ENCODE data around the gene CDH15.

CDH15 gene

DNA sequence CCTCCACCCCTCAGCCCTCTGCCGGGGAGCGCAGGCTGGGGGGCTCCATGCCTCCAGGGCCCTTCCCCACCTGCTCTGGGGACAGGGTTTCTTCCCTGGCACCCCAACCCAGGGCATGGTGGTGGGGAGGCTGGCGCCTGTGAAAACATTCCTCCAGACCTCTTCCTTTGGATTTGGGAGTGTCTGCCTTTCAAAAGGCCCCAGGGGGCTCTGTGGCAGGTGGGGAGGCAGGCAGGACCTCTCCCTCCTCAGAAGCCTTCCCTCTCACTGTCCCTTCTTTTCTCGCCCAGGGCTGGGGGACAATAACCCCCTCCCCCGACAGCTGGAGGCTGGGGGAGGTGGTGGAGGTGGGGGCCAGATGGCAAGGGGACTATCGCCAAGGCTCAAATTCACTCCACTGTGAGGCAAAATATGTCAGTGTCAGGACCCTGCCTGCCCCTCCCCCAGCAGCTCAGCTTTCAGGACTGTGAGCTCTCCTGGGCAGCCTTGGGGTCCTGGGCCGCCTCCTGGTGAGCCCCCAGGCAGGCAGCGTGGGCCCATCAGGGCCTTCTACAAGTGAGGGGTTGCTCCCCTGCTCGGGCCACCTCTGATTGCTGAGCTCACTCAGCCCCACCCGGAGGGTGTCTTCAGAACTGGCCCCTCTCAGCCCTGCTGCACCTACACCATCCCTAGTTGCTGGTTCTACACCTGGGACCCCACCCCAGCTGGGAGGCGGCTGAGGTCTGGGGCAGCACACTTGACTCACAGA is 1.8 kb downstream of the CDH15 start:
- no peak for TF ChIP-seq ESRRG (CRISPR knock-in tag; IDR thresholded peaks at IDR 0.05)
- TF ChIP-seq CSDC2 (CRISPR knock-in tag; IDR thresholded peaks at IDR 0.05), result no peak
- TF ChIP-seq, protein P1, sequence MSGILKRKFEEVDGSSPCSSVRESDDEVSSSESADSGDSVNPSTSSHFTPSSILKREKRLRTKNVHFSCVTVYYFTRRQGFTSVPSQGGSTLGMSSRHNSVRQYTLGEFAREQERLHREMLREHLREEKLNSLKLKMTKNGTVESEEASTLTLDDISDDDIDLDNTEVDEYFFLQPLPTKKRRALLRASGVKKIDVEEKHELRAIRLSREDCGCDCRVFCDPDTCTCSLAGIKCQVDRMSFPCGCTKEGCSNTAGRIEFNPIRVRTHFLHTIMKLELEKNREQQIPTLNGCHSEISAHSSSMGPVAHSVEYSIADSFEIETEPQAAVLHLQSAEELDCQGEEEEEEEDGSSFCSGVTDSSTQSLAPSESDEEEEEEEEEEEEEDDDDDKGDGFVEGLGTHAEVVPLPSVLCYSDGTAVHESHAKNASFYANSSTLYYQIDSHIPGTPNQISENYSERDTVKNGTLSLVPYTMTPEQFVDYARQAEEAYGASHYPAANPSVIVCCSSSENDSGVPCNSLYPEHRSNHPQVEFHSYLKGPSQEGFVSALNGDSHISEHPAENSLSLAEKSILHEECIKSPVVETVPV (CRISPR knock-in tag; IDR thresholded peaks at IDR 0.05), result no peak
- TF ChIP-seq OSR1 (CRISPR knock-in tag; IDR thresholded peaks at IDR 0.05), result no peak
- no peak for TF ChIP-seq TOX (CRISPR knock-in tag; IDR thresholded peaks at IDR 0.05; ENCODE audit: borderline replicate concordance)
- no peak for TF ChIP-seq GLIS3 (CRISPR knock-in tag; IDR thresholded peaks at IDR 0.05)
- TF ChIP-seq ISL1 (CRISPR knock-in tag; IDR thresholded peaks at IDR 0.05), result no peak
- TF ChIP-seq, protein P2, sequence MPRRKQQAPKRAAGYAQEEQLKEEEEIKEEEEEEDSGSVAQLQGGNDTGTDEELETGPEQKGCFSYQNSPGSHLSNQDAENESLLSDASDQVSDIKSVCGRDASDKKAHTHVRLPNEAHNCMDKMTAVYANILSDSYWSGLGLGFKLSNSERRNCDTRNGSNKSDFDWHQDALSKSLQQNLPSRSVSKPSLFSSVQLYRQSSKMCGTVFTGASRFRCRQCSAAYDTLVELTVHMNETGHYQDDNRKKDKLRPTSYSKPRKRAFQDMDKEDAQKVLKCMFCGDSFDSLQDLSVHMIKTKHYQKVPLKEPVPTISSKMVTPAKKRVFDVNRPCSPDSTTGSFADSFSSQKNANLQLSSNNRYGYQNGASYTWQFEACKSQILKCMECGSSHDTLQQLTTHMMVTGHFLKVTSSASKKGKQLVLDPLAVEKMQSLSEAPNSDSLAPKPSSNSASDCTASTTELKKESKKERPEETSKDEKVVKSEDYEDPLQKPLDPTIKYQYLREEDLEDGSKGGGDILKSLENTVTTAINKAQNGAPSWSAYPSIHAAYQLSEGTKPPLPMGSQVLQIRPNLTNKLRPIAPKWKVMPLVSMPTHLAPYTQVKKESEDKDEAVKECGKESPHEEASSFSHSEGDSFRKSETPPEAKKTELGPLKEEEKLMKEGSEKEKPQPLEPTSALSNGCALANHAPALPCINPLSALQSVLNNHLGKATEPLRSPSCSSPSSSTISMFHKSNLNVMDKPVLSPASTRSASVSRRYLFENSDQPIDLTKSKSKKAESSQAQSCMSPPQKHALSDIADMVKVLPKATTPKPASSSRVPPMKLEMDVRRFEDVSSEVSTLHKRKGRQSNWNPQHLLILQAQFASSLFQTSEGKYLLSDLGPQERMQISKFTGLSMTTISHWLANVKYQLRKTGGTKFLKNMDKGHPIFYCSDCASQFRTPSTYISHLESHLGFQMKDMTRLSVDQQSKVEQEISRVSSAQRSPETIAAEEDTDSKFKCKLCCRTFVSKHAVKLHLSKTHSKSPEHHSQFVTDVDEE (CRISPR knock-in tag; IDR thresholded peaks at IDR 0.05), result no peak
- TF ChIP-seq ZC3H10 (CRISPR knock-in tag; IDR thresholded peaks at IDR 0.05), result no peak
- TF ChIP-seq ARNTL (CRISPR knock-in tag; IDR thresholded peaks at IDR 0.05; ENCODE audit: borderline replicate concordance, low read depth), result no peak
- TF ChIP-seq ZFP30 (CRISPR knock-in tag; IDR thresholded peaks at IDR 0.05), result no peak
- TF ChIP-seq, protein P3, sequence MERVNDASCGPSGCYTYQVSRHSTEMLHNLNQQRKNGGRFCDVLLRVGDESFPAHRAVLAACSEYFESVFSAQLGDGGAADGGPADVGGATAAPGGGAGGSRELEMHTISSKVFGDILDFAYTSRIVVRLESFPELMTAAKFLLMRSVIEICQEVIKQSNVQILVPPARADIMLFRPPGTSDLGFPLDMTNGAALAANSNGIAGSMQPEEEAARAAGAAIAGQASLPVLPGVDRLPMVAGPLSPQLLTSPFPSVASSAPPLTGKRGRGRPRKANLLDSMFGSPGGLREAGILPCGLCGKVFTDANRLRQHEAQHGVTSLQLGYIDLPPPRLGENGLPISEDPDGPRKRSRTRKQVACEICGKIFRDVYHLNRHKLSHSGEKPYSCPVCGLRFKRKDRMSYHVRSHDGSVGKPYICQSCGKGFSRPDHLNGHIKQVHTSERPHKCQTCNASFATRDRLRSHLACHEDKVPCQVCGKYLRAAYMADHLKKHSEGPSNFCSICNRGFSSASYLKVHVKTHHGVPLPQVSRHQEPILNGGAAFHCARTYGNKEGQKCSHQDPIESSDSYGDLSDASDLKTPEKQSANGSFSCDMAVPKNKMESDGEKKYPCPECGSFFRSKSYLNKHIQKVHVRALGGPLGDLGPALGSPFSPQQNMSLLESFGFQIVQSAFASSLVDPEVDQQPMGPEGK (CRISPR knock-in tag; IDR thresholded peaks at IDR 0.05; ENCODE audit: borderline replicate concordance), result no peak
- TF ChIP-seq RARB (CRISPR knock-in tag; IDR thresholded peaks at IDR 0.05), result no peak
- TF ChIP-seq TCF4 (CRISPR knock-in tag; IDR thresholded peaks at IDR 0.05; ENCODE audit: borderline replicate concordance), result no peak
- TF ChIP-seq, protein P4, sequence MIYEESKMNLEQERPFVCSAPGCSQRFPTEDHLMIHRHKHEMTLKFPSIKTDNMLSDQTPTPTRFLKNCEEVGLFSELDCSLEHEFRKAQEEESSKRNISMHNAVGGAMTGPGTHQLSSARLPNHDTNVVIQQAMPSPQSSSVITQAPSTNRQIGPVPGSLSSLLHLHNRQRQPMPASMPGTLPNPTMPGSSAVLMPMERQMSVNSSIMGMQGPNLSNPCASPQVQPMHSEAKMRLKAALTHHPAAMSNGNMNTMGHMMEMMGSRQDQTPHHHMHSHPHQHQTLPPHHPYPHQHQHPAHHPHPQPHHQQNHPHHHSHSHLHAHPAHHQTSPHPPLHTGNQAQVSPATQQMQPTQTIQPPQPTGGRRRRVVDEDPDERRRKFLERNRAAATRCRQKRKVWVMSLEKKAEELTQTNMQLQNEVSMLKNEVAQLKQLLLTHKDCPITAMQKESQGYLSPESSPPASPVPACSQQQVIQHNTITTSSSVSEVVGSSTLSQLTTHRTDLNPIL (CRISPR knock-in tag; IDR thresholded peaks at IDR 0.05; ENCODE audit: low read depth), result no peak
- no peak for TF ChIP-seq ZNF565 (CRISPR knock-in tag; conservative IDR thresholded peaks at IDR 0.05; ENCODE audit: low read depth)
- no peak for TF ChIP-seq ZNF70 (CRISPR knock-in tag; IDR thresholded peaks at IDR 0.05)
- TF ChIP-seq ZFP3 (CRISPR knock-in tag; IDR thresholded peaks at IDR 0.05), result no peak
- TF ChIP-seq, protein P5, sequence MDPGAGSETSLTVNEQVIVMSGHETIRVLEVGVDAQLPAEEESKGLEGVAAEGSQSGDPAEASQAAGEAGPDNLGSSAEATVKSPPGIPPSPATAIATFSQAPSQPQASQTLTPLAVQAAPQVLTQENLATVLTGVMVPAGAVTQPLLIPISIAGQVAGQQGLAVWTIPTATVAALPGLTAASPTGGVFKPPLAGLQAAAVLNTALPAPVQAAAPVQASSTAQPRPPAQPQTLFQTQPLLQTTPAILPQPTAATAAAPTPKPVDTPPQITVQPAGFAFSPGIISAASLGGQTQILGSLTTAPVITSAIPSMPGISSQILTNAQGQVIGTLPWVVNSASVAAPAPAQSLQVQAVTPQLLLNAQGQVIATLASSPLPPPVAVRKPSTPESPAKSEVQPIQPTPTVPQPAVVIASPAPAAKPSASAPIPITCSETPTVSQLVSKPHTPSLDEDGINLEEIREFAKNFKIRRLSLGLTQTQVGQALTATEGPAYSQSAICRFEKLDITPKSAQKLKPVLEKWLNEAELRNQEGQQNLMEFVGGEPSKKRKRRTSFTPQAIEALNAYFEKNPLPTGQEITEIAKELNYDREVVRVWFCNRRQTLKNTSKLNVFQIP (CRISPR knock-in tag; IDR thresholded peaks at IDR 0.05; ENCODE audit: borderline replicate concordance, low read depth), result no peak
- no peak for ATAC-seq

DNA sequence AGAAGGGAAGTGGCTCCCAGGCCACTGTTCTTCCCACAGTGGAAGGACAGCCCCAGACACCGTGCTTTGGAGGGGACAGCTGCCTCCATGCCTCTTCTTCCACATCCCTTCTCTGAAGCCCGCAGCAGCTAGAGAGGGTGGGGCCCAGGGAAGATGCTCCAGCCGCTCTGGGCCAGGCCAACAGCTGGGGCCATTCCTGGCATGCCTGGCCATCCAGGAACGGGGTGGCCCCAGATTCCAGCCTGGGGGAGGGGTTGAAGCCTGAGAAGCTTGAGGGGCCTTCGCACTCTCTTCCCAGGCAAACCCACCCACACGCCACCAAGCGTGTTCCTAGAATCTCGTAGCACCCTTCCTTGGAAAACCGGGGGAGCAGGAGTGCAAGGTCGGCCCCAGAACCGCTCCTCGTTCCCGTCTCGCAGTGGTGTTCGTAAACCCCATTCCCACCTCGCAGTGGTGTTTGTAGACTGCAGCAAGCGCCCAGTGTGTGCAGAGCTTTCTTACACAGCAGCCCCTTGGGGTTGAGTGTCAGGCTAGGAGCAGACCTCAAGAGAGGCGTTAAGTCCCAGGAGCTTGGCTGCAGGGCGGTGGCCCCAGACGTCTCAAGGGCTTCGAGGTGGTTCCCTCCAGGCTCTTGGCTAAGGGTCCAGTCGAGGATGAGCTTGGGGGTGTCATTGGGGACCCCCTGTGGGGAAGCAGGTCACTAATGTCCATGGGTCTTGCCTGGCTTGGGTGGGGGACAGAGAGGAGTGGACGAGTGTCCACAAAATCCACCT is 2.7 kb downstream of the CDH15 start:
- no peak for TF ChIP-seq ZFP3 (CRISPR knock-in tag; IDR thresholded peaks at IDR 0.05)
- TF ChIP-seq, protein P5 (CRISPR knock-in tag; IDR thresholded peaks at IDR 0.05; ENCODE audit: borderline replicate concordance, low read depth), result no peak
- no peak for TF ChIP-seq SNAI2 (CRISPR knock-in tag; IDR thresholded peaks at IDR 0.05)
- no peak for TF ChIP-seq TCF4 (CRISPR knock-in tag; IDR thresholded peaks at IDR 0.05; ENCODE audit: borderline replicate concordance)
- TF ChIP-seq GLIS3 (CRISPR knock-in tag; IDR thresholded peaks at IDR 0.05), result no peak
- TF ChIP-seq, protein P1 (CRISPR knock-in tag; IDR thresholded peaks at IDR 0.05), result no peak
- no peak for TF ChIP-seq ISL1 (CRISPR knock-in tag; IDR thresholded peaks at IDR 0.05)
- TF ChIP-seq ARNTL (CRISPR knock-in tag; IDR thresholded peaks at IDR 0.05; ENCODE audit: borderline replicate concordance, low read depth), result no peak

More for the DNA sequence above, 2.7 kb downstream of the CDH15 start:
- ATAC-seq, result no peak

All from SK-N-SH treated with all-trans-retinoic acid at 6 μM for 48 hours (cell line).